COLO668 (cell line): ENCODE results near the gene AICDA.

Source experiments
- DNase-seq: peaks from one replicate; lab custom pipeline; 2025; ENCODE audit not compliant: unreplicated experiment; lab: John Stamatoyannopoulos, UW

The AICDA gene

GRCh38 chr12:8556531-8557097, 56.0 kb downstream of the AICDA start:
- DNase-seq = no peak

DNA sequence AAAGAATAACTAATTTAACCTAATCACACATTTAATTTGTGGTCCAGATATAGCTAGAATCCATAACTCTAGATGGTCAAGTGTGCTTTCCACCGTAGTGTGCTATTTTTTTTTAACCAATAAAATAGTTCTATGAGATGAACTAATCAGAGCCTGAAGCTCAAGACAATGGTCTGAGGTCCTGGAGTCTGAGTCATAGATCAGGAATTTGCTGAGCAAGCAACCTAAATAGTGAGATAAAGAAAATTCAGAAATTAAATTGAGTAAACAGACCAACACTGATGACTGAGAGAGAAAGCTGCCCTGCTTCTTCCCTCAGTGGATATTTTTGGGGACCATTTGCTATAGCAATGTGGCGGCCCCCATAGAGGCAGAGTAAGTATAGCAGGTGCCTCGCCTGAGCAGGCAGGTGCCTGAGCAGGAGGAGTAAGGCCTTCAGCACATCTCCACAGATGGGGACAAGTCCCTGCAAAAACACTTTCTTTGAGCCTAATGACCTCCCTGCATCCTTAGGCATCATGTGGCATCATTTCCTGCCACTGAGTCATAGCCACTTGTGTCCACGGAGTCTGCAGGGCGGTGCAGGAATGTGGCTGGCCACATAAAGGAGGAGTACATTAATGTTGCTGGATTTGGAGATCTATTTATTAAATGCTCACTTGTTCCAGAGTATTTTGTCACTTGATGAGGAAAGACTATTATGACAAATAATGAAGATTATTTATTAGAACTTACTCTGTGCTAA, 58.0 kb downstream of the AICDA start:
- no peak for DNase-seq

DNA sequence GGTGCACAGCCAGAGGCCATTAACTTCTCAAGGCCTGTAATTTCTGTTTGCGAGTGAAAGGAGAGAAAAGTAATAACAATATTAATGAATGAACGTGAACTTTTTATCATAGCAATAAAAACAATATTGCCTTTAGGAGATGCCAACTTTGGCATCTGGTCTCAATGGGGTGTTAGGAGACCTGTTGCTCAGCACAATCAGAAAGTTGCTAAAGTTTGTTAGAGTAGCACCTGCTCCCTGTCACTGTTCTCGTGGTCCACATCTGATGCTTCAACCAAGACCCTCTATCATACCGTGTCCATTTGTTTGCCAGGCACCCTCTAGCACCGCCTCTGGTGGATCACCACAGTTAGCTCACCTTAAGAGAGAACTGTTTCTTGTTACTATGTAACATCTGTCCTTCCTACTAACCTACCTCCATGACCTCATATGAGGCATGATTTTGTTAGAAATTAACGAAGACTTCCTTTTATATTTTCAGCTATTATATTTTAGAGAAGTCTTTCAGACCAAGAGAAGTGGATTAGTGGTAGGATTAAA, 59.5 kb downstream of the AICDA start:
- DNase-seq = no peak
